ENCODE results near the gene CNKSR2.

DNA sequence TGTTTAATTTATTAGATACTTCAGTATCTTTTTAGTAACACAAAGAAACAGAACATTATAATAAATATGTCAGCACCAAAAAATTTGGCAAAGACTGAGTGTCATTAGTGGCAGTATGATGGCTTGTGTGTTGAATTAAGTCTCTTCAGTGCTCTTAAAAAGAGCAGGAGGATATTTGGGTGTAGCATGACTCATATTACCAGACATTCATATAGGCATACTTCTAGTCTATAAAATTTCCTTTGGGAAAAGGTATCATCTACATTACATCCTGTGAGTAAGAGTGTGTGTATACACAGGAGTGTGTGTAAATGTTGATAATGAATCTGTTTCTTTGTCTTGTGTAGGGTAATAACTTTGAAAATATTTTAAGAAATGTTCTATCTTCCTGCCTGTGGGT is 135.7 kb downstream of the CNKSR2 start:
- no peak for TF ChIP-seq TAF1 (IDR thresholded peaks at IDR 0.05; ENCODE audit: borderline replicate concordance, low read depth, low read length)
- no peak for TF ChIP-seq POLR2AphosphoS5 (IDR thresholded peaks at IDR 0.05; ENCODE audit: low read depth, low read length)
- no peak for TF ChIP-seq POLR2A (IDR thresholded peaks at IDR 0.05; ENCODE audit: low read depth, low read length)
